GM18861 (cell line): ENCODE results near the gene FETUB.
"Not testable (repeated sequence)": the region's sequence is repeated elsewhere in the genome, so short reads cannot be mapped to it uniquely, and the experiment has no call there.

ENCODE experiments used
- ATAC-seq: cut with Tn5 transposase; IDR thresholded peaks from one replicate; pipeline ENCODE4 v1.9.1; 2021; ENCODE audit not compliant: unreplicated experiment

Gene FETUB

GRCh38 chr3:186630950-186631641 lies 9.1 kb upstream of the FETUB start:
- no peak for ATAC-seq

GRCh38 chr3:186633481-186633880 lies 6.7 kb upstream of the FETUB start:
- no peak for ATAC-seq

- ATAC-seq = not testable (repeated sequence)
These were observed 6.0 kb upstream of the FETUB start for GRCh38 chr3:186634207-186634606.

GRCh38 chr3:186635532-186635931 lies 4.7 kb upstream of the FETUB start:
- no peak for ATAC-seq

GRCh38 chr3:186636536-186636935 lies 3.7 kb upstream of the FETUB start:
- ATAC-seq = no peak

GRCh38 chr3:186637686-186638085 lies 2.5 kb upstream of the FETUB start:
- ATAC-seq = no peak

- no peak for ATAC-seq
These were observed 1.9 kb upstream of the FETUB start for GRCh38 chr3:186638259-186638658.

GRCh38 chr3:186640473-186640818 lies 247 bp downstream of the FETUB start:
- no peak for ATAC-seq

GRCh38 chr3:186640929-186641328 lies 730 bp downstream of the FETUB start:
- no peak for ATAC-seq

- ATAC-seq = no peak
These were observed 1.8 kb downstream of the FETUB start for GRCh38 chr3:186642014-186642413.

GRCh38 chr3:186643493-186643892 lies 3.3 kb downstream of the FETUB start:
- ATAC-seq = no peak

- ATAC-seq = no peak
These were observed 4.5 kb downstream of the FETUB start for GRCh38 chr3:186644683-186645082.

GRCh38 chr3:186646106-186646505 lies 5.9 kb downstream of the FETUB start:
- ATAC-seq = no peak

GRCh38 chr3:186646841-186647240 lies 6.6 kb downstream of the FETUB start:
- ATAC-seq = no peak

- no peak for ATAC-seq
These were observed 8.7 kb downstream of the FETUB start for GRCh38 chr3:186648851-186649250.

GRCh38 chr3:186651678-186652215 lies 11.5 kb downstream of the FETUB start:
- no peak for ATAC-seq

GRCh38 chr3:186653080-186653707 lies 13.0 kb downstream of the FETUB start:
- ATAC-seq = peak; percentile 96

- ATAC-seq = no peak
These were observed 13.8 kb downstream of the FETUB start for GRCh38 chr3:186653984-186654383.

GRCh38 chr3:186663361-186664118 lies 23.3 kb downstream of the FETUB start:
- no peak for ATAC-seq

- no peak for ATAC-seq
These were observed 23.9 kb downstream of the FETUB start for GRCh38 chr3:186664119-186664495.

GRCh38 chr3:186664506-186664905 lies 24.3 kb downstream of the FETUB start:
- no peak for ATAC-seq

- no peak for ATAC-seq
These were observed 25.5 kb downstream of the FETUB start, which contains the start of gene HRG for GRCh38 chr3:186665625-186666188. TSS of gene HRG (plus strand) at chr3:186666014. CDS start at chr3:186666032, 18 bp downstream.
